ENCODE results near the gene ANXA6. TPM values are rescaled to one million over a fixed set of nuclear protein-coding genes. Genes with fewer than 3 reads are reported as not detected.

The ANXA6 gene
- total and polyA plus RNA-seq, 10 of the 15 experiments (the other 5 are each of a cell fraction or from before 2014, with no cell fraction given) = 44.0 to 571 (median 465) TPM

- TF ChIP-seq BACH1 (IDR thresholded peaks at IDR 0.05; ENCODE audit: borderline replicate concordance) (peak; percentile 25; the same call in 1 of the 2 replicates), NR2F1 (conservative IDR thresholded peaks at IDR 0.05) (peak; percentile 49; the same call in 1 of the 2 replicates), HCFC1 (IDR thresholded peaks at IDR 0.05; ENCODE audit: low read length) (no peak), SIN3A (IDR thresholded peaks at IDR 0.05; ENCODE audit: low read depth, low read length) (peak; percentile 34; the same call in 1 of the 2 replicates), HDAC2 (IDR thresholded peaks at IDR 0.05) (no peak), MTA2 (IDR thresholded peaks at IDR 0.05; ENCODE audit: low read depth) (peak; percentile 84), PKNOX1 (IDR thresholded peaks at IDR 0.05) (peak; percentile 49), EP300 (IDR thresholded peaks at IDR 0.05; ENCODE audit: borderline replicate concordance in 1 of 2, control insufficient read depth in 1 of 2, low read depth in 2 of 2, low read length in 2 of 2) (peak; percentile 53 to 84; a peak in 3 of 4 replicates), ZBTB33 (IDR thresholded peaks at IDR 0.05) (no peak), POLR2A (IDR thresholded peaks at IDR 0.05; ENCODE audit: low read depth, low read length) (peak; percentile 38), FOXM1 (IDR thresholded peaks at IDR 0.05; ENCODE audit: low read depth, low read length) (0 out of 2 replicates have a peak, but pooled peaks have one; percentile 59), IKZF1 (conservative IDR thresholded peaks at IDR 0.05) (peak; percentile 87), NBN (IDR thresholded peaks at IDR 0.05) (peak; percentile 41; the same call in 1 of the 2 replicates), TARDBP (IDR thresholded peaks at IDR 0.05; ENCODE audit: borderline replicate concordance) (peak; percentile 59), ATF3 (IDR thresholded peaks at IDR 0.05; ENCODE audit: borderline replicate concordance, extremely low read depth, low read depth, low read length) (no peak), PML (IDR thresholded peaks at IDR 0.05; ENCODE audit: low read length) (peak; percentile 57), HDGF (IDR thresholded peaks at IDR 0.05) (no peak), ZNF384 (IDR thresholded peaks at IDR 0.05; ENCODE audit: borderline replicate concordance, low read depth, low read length) (no peak), ATF2 (IDR thresholded peaks at IDR 0.05; ENCODE audit: low read length) (peak; percentile 53; the same call in 1 of the 2 replicates), PBX3 (IDR thresholded peaks at IDR 0.05; ENCODE audit: insufficient replicate concordance, low read depth, low read length) (peak; percentile 5), TCF12 (IDR thresholded peaks at IDR 0.05; ENCODE audit: low read depth, low read length) (0 out of 2 replicates have a peak, but pooled peaks have one; percentile 53), EGR1 (IDR thresholded peaks at IDR 0.05; ENCODE audit: borderline replicate concordance in 1 of 2, low read depth in 2 of 2, low read length in 2 of 2) (no peak), JUND (IDR thresholded peaks at IDR 0.05; ENCODE audit: low read depth, low read length) (peak; percentile 71; the same call in 1 of the 2 replicates), CREB1 (IDR thresholded peaks at IDR 0.05; ENCODE audit: low read depth) (peak; percentile 32; the same call in 1 of the 2 replicates), SMARCA5 (IDR thresholded peaks at IDR 0.05) (no peak), PAX5 (IDR thresholded peaks at IDR 0.05; ENCODE audit: borderline replicate concordance, low read depth, low read length) (no peak)
Observed at GRCh38 chr5:151097820-151098767, 59.5 kb downstream of the ANXA6 start (continued).
